ENCODE data around the gene WDR83. TPM values are rescaled to one million over a fixed set of nuclear protein-coding genes. Genes with fewer than 3 reads are reported as not detected.

WDR83 gene
- total RNA-seq, 2 donors from 2014 or later = 10.1 to 11.6 TPM

GRCh38 chr19:12628040-12629022, 38.3 kb upstream of the WDR83 start:
- Histone ChIP-seq H3K9me3 (peaks cover 7 to 22% of the 10 kb centered on the region in 2 donors), H3K27me3 (no peaks in the 10 kb centered on the region), H3K4me3 (no peak overlapping the region), H3K27ac (no peak overlapping the region), H3K4me1 (no peaks in the 10 kb centered on the region), H3K36me3 (peaks cover 67% of the 10 kb centered on the region)
- DNase-seq (ENCODE audit: low spot score) = no peak
- no peak for TF ChIP-seq CTCF (IDR thresholded peaks at IDR 0.05)

DNA sequence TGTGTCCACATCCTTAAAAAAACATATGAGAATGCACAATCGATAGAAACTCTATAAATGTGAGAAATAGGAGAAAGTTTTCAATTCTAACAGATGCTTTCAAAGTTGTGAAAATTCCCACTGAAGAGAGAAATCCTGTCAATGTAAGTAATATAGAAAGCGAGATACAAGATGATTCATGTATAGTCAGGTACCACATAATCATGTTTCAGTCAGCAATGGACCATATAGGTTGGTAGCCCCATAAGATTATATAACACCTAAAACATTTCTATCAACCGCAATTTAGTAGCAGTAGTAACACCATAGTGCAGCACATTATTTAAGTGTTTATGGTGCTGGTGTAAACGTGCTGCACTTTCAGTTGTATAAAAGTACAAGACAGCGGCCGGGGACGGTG, 37.4 kb upstream of the WDR83 start:
- H3K27ac ChIP-seq = no peak overlapping the region
- peaks cover 59% of the 10 kb centered on the region for H3K36me3 ChIP-seq
- no peak for DNase-seq (ENCODE audit: low spot score)
- peaks cover 7 to 22% of the 10 kb centered on the region in 2 donors for H3K9me3 ChIP-seq
- no peaks in the 10 kb centered on the region for H3K4me1 ChIP-seq
- no peak overlapping the region for H3K4me3 ChIP-seq
- TF ChIP-seq CTCF (IDR thresholded peaks at IDR 0.05) = no peak
- no peaks in the 10 kb centered on the region for H3K27me3 ChIP-seq

GRCh38 chr19:12636631-12637030, 30.0 kb upstream of the WDR83 start:
- H3K4me1 ChIP-seq = peaks cover 0 to 12% of the 10 kb centered on the region in 2 donors
- H3K27me3 ChIP-seq = no peaks in the 10 kb centered on the region
- no peak for DNase-seq (ENCODE audit: low spot score)
- H3K27ac ChIP-seq = no peak overlapping the region
- no peak overlapping the region for H3K4me3 ChIP-seq
- H3K36me3 ChIP-seq = no peaks in the 10 kb centered on the region
- no peak for TF ChIP-seq CTCF (IDR thresholded peaks at IDR 0.05)
- H3K9me3 ChIP-seq = no peaks in the 10 kb centered on the region

GRCh38 chr19:12638611-12639182, 27.9 kb upstream of the WDR83 start:
- H3K27ac ChIP-seq = no peak overlapping the region
- no peaks in the 10 kb centered on the region for H3K36me3 ChIP-seq
- TF ChIP-seq CTCF (IDR thresholded peaks at IDR 0.05) = no peak
- H3K4me1 ChIP-seq = peaks cover 0 to 12% of the 10 kb centered on the region in 2 donors
- no peak overlapping the region for H3K4me3 ChIP-seq
- no peak for DNase-seq (ENCODE audit: low spot score)
- no peaks in the 10 kb centered on the region for H3K27me3 ChIP-seq
- no peaks in the 10 kb centered on the region for H3K9me3 ChIP-seq

- H3K9me3 ChIP-seq = no peaks in the 10 kb centered on the region
- no peak overlapping the region for H3K27ac ChIP-seq
- H3K36me3 ChIP-seq = no peaks in the 10 kb centered on the region
- peak; percentile 83 for DNase-seq (ENCODE audit: low spot score)
- peak; percentile 62 to 83 for TF ChIP-seq CTCF (IDR thresholded peaks at IDR 0.05)
- H3K4me3 ChIP-seq = peak overlapping the region in 1 of 2 donors; percentile 35
- peaks cover 0 to 12% of the 10 kb centered on the region in 2 donors for H3K4me1 ChIP-seq
- no peaks in the 10 kb centered on the region for H3K27me3 ChIP-seq
These were observed 26.6 kb upstream of the WDR83 start for GRCh38 chr19:12639901-12640613.
